CD4-positive, alpha-beta T cell treated with Interleukin-4 for 1 hour (primary cell): ENCODE results near the gene XPNPEP3.

Experiments used
- DNase-seq, 2 donors: peaks; one replicate each; pipeline ENCODE4 v3.0.0-alpha.2; 2020 to 2022

Gene XPNPEP3

GRCh38 chr22:40950962-40951794 is 94.2 kb downstream of the XPNPEP3 start, which contains the start of gene RBX1:
Gene RBX1, plus strand, starts transcription at chr22:40951378. Its CDS starts 21 bp downstream, at chr22:40951399.
- DNase-seq = peak; percentile 99

- DNase-seq = peak in 1 of 2 donors; percentile 47
Observed at GRCh38 chr22:40951795-40952605, 95.1 kb downstream of the XPNPEP3 start.

- no peak for DNase-seq
Observed at GRCh38 chr22:40953471-40953870, 96.5 kb downstream of the XPNPEP3 start.

- no peak for DNase-seq
Observed at GRCh38 chr22:40954113-40954512, 97.2 kb downstream of the XPNPEP3 start.

GRCh38 chr22:40955571-40955970 is 98.6 kb downstream of the XPNPEP3 start:
- DNase-seq = no peak

GRCh38 chr22:40957601-40958000 is 100.7 kb downstream of the XPNPEP3 start:
- no peak for DNase-seq

- DNase-seq = no peak
Observed at GRCh38 chr22:40958299-40958698, 101.4 kb downstream of the XPNPEP3 start.

- no peak for DNase-seq
Observed at GRCh38 chr22:40960145-40960544, 103.2 kb downstream of the XPNPEP3 start.

- no peak for DNase-seq
Observed at GRCh38 chr22:40965936-40966725, 109.2 kb downstream of the XPNPEP3 start.

GRCh38 chr22:40966726-40967085 is 109.8 kb downstream of the XPNPEP3 start:
- peak in 1 of 2 donors; percentile 28 for DNase-seq

GRCh38 chr22:40967111-40967760 is 110.3 kb downstream of the XPNPEP3 start:
- no peak for DNase-seq

- DNase-seq = no peak
Observed at GRCh38 chr22:40972587-40972986, 115.6 kb downstream of the XPNPEP3 start.

- no peak for DNase-seq
Observed at GRCh38 chr22:40973144-40973543, 116.2 kb downstream of the XPNPEP3 start.

- no peak for DNase-seq
Observed at GRCh38 chr22:40975366-40975765, 118.4 kb downstream of the XPNPEP3 start.

- DNase-seq = no peak
Observed at GRCh38 chr22:40976866-40977700, 120.1 kb downstream of the XPNPEP3 start.

- no peak for DNase-seq
Observed at GRCh38 chr22:40979198-40979597, 122.2 kb downstream of the XPNPEP3 start.

GRCh38 chr22:40979871-40980270 is 122.9 kb downstream of the XPNPEP3 start:
- DNase-seq = no peak
